Natural killer cell treated with Interleukin-12 subunit alpha and Interleukin-12 subunit beta and Interleukin-15 and Interleukin-18, amount 100 ng/mL, for 72 hours (primary cell): ENCODE measurements around the gene IFT122. TPM values are rescaled to one million over a fixed set of nuclear protein-coding genes. Genes with fewer than 3 reads are reported as not detected.
"Not testable (repeated sequence)": the region's sequence is repeated elsewhere in the genome, so short reads cannot be mapped to it uniquely, and the experiment has no call there.

Source experiments
- ATAC-seq, 2 donors: fragments of 150-1000 bp; cut with Tn5 transposase in 1 of 2; sonication (Bioruptor Pico), chemical (Tn5 transposase) in 1 of 2; 2 replicates each; pipeline ENCODE4 v1.10.0; 2021
- DNase-seq: peaks from one replicate; pipeline ENCODE4 v3.0.0; 2022; ENCODE audit warnings: low spot score
- H3K27ac Mint-ChIP-seq, 2 donors: 1 replicate in 1 of 2; 2 replicates in 1 of 2; pipeline ENCODE4 v1.8.0; 2022; ENCODE audit warnings: mixed read lengths in 2 of 2, mild to moderate bottlenecking in 1 of 2, moderate library complexity in 1 of 2
- H3K27me3 Mint-ChIP-seq, 2 donors: 1 replicate in 1 of 2; 2 replicates in 1 of 2; pipeline ENCODE4 v1.8.0; 2022; ENCODE audit warnings: mixed read lengths in 2 of 2
- H3K36me3 Mint-ChIP-seq: one replicate; pipeline ENCODE4 v1.8.0; 2022; ENCODE audit warnings: mixed read lengths
- H3K4me1 Mint-ChIP-seq, 2 donors: 1 replicate in 1 of 2; 2 replicates in 1 of 2; pipeline ENCODE4 v1.8.0; 2022; ENCODE audit warnings: low read depth in 2 of 2, mixed read lengths in 2 of 2, mild to moderate bottlenecking in 1 of 2
- H3K4me3 Mint-ChIP-seq: one replicate; pipeline ENCODE4 v1.8.0; 2022; ENCODE audit warnings: mixed read lengths
- H3K9me3 Mint-ChIP-seq: 2 replicates; pipeline ENCODE4 v1.8.0; 2022; ENCODE audit warnings: mixed read lengths
- total RNA-seq, 2 donors: library from RNA; stranded (reverse); gene quantifications; one replicate each; pipeline ENCODE4 v1.2.3, GENCODE V29; 2022

Gene IFT122
- total RNA-seq, 2 donors from 2014 or later = 13.1 to 27.4 TPM

DNA sequence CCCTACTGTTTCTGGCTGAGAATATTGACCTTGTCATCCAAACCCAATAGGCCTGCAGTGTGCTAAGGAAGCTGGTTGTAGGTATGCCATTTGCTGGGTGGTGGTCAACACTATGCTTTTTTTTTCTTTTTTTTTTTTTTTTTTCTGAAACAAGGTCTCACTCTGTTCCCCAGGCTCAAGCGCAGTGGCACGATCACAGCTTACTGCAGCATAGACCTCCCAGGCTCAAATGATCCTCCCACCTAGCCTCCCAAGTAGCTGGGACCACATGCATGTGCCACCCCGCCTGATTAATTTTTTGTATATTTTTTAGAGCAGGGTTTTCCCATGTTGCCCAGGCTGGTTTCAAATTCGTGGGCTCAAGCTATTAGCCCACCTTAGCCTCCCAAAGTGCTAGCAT, 52.7 kb downstream of the IFT122 start:
- Mint-ChIP-seq H3K4me3 (no peak overlapping the region), H3K27ac (no peak overlapping the region), H3K36me3 (no peaks in the 10 kb centered on the region), H3K9me3 (no peaks in the 10 kb centered on the region), H3K4me1 (peaks cover 0 to 3% of the 10 kb centered on the region in 2 donors), H3K27me3 (no peaks in the 10 kb centered on the region)
- ATAC-seq (no peak), DNase-seq (no peak)

DNA sequence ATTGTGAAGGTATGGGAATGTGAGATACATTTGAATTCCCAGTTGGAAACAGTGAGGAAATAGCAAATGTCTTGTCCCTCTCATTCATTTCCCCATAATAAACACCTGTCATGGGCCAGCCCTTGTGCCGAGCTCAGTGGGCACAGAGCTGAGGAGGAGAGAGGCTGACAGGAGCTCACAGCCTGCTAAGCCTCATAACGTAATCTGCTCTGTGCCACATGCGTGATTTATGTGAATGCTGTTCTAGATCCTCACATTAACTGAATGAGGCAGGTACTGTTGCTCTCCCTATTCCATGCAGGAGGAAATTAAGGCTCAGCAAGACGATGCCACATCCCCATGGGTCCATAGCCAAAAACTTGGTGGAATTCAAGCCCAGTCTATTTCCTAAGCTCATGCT, 53.2 kb downstream of the IFT122 start:
- DNase-seq = no peak

DNA sequence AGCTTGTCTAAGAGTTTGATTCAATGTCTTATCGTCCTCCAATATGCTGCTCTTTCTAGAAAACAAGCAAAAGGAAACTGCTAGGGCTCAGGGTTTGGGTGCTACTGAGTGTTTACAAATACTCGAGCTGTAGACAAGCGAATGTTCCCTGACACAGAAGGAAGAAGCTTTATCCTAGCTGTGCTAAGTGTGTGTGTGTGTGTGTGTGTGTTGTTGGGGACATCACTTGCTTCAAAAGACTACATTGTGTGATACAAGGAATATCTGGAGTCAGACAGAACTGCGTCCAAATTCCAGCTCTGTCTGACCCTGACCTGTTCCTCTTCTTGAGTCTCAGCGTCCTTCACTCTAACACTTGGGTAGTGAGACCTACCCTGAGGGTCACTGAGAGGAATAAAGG, 54.5 kb downstream of the IFT122 start:
- H3K4me3 Mint-ChIP-seq = not testable (repeated sequence)

More for the DNA sequence above, 53.2 kb downstream of the IFT122 start:
- H3K36me3 Mint-ChIP-seq = no peaks in the 10 kb centered on the region
- no peak overlapping the region for H3K27ac Mint-ChIP-seq
- H3K4me1 Mint-ChIP-seq = peaks cover 0 to 3% of the 10 kb centered on the region in 2 donors
- no peak overlapping the region for H3K4me3 Mint-ChIP-seq
- ATAC-seq = no peak
- no peaks in the 10 kb centered on the region for H3K9me3 Mint-ChIP-seq
- H3K27me3 Mint-ChIP-seq = no peaks in the 10 kb centered on the region

DNA sequence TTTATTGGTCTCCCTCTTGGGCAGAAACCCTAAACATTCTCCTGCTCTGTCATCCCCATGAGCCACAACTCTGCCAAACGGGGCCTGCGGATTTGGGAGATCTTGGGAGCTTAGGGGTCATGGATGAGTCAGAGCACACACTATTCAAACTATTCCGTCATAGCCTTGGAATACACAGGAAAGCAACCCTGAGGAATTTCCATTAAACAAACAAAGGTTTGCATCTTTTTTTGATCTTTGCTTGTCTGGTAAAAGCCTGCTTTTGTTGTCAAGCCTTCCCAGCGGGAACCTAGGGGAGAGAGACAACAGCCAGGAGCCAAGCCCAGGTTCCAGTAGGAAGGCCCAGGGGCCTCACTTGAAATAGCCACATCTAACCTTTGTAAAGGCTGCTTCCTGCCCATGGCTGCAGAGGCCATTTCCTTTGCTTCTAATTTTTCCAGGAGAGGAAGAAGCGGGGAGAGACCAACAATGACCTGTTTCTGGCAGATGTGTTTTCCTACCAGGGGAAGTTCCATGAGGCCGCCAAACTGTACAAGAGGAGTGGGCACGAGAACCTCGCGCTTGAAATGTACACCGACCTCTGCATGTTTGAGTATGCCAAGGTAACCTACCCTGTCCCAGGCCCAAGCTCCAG, 55.1 kb downstream of the IFT122 start:
- not testable (repeated sequence) for H3K27me3 Mint-ChIP-seq, H3K9me3 Mint-ChIP-seq, H3K27ac Mint-ChIP-seq, ATAC-seq, H3K36me3 Mint-ChIP-seq, DNase-seq, H3K4me1 Mint-ChIP-seq, H3K4me3 Mint-ChIP-seq

More for the DNA sequence above, 54.5 kb downstream of the IFT122 start:
- not testable (repeated sequence) for ATAC-seq, H3K36me3 Mint-ChIP-seq, H3K27ac Mint-ChIP-seq, H3K9me3 Mint-ChIP-seq, H3K4me1 Mint-ChIP-seq, DNase-seq, H3K27me3 Mint-ChIP-seq

DNA sequence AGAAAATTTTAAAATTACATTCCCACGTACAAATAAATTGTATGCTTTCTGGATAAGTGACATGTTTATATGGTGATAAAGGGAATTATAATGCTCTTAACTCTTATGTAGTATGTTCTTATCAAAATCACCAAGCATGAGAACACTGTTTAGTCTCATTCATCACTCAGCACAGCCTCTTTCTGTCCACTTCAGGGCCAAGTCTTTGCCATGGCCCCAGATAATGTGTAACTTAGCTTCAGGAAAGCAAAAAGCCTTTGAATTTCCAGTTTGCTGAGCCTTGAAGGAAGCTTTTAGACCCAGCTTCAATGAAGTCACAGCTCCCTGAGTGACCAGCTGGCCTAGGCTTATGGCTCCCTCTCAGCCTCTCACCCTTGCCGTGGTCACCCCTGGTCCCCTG, 57.9 kb downstream of the IFT122 start:
- H3K27me3 Mint-ChIP-seq, DNase-seq, H3K9me3 Mint-ChIP-seq, H3K4me3 Mint-ChIP-seq, H3K27ac Mint-ChIP-seq, H3K4me1 Mint-ChIP-seq, ATAC-seq, H3K36me3 Mint-ChIP-seq: not testable (repeated sequence)

DNA sequence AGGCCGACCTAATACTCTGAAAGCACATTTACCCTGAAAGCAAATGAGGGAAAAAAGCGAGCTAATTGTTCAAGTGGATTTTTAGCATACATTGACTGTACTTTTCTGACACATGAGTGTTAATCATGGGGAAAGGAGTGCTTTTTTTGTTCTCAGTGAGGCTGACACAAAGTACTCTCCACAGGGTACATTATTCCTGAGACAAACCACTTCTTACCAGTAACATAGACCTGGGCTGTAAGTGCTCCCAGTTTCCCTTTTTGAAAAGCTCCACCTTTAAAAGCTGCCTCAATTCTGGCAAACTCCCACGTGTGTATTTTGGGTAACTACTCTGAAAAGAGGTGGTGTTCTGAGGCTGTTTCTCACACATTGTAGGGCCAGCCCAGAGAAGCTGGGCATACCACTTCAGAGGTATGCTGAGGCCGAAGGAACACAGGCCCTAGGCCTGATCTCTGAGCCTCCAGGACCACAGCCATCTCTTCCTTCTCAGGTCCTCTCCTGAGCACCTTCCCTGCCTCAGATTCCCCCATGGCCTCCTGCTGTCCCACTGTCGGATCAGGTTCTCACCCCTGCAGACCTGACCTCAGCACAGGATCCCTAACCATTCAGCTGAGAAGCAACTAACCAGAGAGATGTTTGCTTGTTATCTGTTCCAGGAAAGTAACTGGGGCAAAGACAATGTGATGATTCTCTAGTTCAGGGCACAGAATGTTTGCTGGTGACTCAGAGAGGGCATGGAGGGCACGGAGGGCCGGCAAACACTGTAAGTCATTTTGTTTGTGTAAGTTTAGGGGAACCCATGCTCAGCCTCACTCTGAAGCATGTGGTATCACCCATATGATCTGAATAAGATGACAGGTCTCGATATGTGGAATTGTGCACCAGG, 58.8 kb downstream of the IFT122 start:
- not testable (repeated sequence) for H3K9me3 Mint-ChIP-seq, DNase-seq, H3K27ac Mint-ChIP-seq, H3K36me3 Mint-ChIP-seq, H3K27me3 Mint-ChIP-seq, H3K4me1 Mint-ChIP-seq, ATAC-seq, H3K4me3 Mint-ChIP-seq

DNA sequence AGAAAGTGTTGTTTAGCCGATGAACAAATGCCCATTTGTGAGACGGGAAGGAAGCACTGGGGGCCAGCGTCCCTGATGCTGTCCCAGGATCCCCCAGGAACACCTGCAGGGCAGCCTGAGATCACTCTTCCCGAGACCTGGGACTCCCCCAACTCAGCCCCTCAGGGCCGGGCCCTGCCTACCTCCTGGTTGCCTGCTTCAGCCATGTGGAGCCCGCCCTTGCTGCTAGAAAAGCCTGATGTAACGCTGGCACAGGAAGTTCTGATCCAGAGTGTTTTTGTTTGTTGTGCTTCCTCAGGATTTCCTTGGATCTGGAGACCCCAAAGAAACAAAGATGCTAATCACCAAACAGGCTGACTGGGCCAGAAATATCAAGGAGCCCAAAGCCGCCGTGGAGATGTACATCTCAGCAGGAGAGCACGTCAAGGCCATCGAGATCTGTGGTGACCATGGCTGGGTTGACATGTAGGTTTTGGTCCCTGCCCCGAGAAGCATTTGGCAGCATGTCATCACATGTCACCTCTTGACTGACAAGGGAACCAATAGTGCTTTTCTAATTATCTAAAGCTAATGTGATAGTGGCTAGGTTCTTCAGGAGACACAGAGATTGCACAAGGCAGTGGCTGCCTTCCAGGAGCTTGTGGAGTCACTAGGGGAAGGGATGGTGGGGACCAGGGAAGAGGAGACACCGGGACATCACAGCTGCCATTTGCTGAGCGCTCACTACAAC, 59.7 kb downstream of the IFT122 start:
- H3K4me3 Mint-ChIP-seq, H3K4me1 Mint-ChIP-seq, H3K9me3 Mint-ChIP-seq, H3K27me3 Mint-ChIP-seq, ATAC-seq, H3K27ac Mint-ChIP-seq, H3K36me3 Mint-ChIP-seq, DNase-seq: not testable (repeated sequence)

DNA sequence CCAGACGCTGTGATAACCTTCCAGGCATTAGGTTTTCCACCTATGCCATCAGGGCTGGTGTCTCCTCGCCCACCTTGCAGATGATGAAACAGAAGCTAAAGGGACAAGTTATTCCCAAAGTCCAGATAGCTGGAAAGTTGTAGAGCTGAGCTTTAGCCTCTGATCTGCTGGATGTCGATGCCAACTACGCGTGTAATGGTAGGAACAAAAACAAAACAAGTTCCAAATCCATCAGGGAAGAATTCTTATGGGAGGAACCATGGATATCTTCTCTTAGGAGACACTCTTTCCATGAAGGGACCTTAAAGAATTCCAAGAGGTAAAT, 60.3 kb downstream of the IFT122 start:
- no peak for ATAC-seq

DNA sequence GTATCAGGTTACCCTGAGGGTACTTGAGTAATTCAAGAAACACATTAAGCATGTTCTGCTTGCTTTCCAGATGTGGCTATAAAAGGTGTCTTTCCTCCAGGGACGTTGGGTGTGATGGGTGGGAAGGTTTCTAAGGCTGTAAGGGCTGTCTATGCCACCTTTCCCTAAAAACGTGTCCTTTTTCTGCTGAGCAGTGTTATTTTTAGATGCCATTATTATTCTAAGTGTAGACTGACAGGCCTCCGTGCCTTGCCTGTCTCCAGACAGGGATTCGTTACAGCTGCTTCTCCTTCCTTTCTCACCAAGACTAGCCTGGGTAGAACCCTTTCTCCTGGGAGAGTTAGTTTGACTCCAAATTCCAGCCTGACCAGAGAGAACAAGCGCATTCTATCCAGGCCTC, 61.6 kb downstream of the IFT122 start:
- peaks cover 0 to 8% of the 10 kb centered on the region in 2 donors for H3K4me1 Mint-ChIP-seq
- peaks cover 0 to 5% of the 10 kb centered on the region in 2 donors for H3K27me3 Mint-ChIP-seq
- no peak overlapping the region for H3K4me3 Mint-ChIP-seq
- no peaks in the 10 kb centered on the region for H3K36me3 Mint-ChIP-seq
- no peak overlapping the region for H3K27ac Mint-ChIP-seq
- no peak for ATAC-seq
- no peaks in the 10 kb centered on the region for H3K9me3 Mint-ChIP-seq
- DNase-seq = no peak

More for the DNA sequence above, 60.3 kb downstream of the IFT122 start:
- peaks cover 0 to 8% of the 10 kb centered on the region in 2 donors for H3K4me1 Mint-ChIP-seq
- DNase-seq = no peak
- H3K4me3 Mint-ChIP-seq = no peak overlapping the region
- no peaks in the 10 kb centered on the region for H3K36me3 Mint-ChIP-seq
- no peak overlapping the region for H3K27ac Mint-ChIP-seq
- H3K9me3 Mint-ChIP-seq = no peaks in the 10 kb centered on the region
- peaks cover 0 to 5% of the 10 kb centered on the region in 2 donors for H3K27me3 Mint-ChIP-seq

DNA sequence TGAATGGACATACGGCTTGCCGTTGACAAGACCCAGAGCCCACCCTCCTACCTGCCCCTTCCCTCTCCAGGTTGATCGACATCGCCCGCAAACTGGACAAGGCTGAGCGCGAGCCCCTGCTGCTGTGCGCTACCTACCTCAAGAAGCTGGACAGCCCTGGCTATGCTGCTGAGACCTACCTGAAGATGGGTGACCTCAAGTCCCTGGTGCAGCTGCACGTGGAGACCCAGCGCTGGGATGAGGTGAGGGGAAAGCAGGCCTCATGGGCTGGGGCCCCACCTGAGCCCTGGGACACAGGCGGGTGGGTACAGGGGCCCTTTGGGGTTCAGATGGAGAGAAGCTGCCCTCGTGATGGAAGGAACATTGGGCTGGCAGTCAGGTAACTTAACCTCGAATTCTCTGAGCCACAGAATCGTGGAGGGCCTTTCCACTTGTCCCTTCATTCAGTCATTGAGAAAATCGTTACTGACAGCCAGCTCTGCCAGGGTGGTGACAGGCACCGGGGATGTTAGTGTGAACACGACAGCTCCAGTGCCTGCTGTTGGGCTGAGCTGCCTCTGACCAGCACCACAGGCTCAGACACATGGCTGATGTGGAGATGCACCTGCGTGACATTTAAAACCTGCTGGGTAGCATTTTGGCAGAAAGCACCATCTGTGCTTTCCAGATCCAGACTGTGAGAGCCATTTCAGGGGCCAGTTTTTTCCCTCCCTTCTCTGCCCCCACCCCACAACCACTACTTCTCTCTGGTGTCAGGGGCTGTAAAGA, 62.8 kb downstream of the IFT122 start:
- no peak for ATAC-seq
- H3K36me3 Mint-ChIP-seq = no peaks in the 10 kb centered on the region

DNA sequence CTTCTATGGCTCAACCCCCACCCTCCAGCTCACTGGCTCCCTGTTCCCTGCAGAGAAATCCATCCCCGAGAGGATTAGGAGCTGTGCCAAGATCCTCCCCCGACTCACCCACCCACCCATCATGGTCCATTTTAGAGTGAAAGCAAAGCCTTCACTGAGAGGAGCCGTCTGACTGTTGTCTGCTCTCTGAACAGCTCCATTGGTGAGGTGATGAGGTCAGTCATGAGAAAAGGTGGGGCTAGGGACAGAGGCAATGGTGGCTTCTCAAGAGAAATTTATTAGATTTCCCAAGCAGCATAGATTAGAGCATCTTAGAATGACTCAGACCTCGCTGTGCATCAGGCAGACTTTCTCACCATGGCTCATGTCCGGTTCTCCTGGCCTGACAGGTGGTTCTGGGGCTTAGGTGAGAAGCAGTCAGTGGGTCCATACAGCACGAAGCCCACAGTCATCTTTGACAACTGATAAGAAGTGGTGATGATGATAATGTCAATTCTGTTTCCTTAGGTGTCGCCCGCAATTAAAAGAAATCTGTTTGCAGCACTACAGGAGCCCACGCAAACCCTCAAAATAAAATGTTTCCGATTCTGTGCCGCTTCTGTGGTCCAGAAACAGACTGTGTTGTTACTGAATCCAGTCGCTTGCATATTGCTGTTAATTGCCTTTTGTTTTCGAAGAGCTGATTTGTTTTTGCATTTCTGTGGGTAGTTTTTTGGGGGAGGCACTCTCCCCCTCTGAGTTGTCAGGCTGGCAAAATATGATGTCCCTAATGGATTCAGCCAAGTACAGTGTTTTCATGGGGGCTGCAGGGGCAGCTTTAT, 63.7 kb downstream of the IFT122 start:
- no peak for DNase-seq
- Mint-ChIP-seq H3K36me3 (no peaks in the 10 kb centered on the region), H3K27me3 (peaks cover 0 to 5% of the 10 kb centered on the region in 2 donors), H3K4me3 (no peak overlapping the region), H3K9me3 (no peaks in the 10 kb centered on the region), H3K27ac (peak overlapping the region in 1 of 2 donors; percentile 50), H3K4me1 (peaks cover 0 to 10% of the 10 kb centered on the region in 2 donors)
- ATAC-seq = peak; percentile 28 to 59

More for the DNA sequence above, 62.8 kb downstream of the IFT122 start:
- H3K4me3 Mint-ChIP-seq = no peak overlapping the region
- no peak for DNase-seq
- H3K4me1 Mint-ChIP-seq = peaks cover 0 to 8% of the 10 kb centered on the region in 2 donors
- no peaks in the 10 kb centered on the region for H3K9me3 Mint-ChIP-seq
- no peak overlapping the region for H3K27ac Mint-ChIP-seq
- peaks cover 0 to 5% of the 10 kb centered on the region in 2 donors for H3K27me3 Mint-ChIP-seq

DNA sequence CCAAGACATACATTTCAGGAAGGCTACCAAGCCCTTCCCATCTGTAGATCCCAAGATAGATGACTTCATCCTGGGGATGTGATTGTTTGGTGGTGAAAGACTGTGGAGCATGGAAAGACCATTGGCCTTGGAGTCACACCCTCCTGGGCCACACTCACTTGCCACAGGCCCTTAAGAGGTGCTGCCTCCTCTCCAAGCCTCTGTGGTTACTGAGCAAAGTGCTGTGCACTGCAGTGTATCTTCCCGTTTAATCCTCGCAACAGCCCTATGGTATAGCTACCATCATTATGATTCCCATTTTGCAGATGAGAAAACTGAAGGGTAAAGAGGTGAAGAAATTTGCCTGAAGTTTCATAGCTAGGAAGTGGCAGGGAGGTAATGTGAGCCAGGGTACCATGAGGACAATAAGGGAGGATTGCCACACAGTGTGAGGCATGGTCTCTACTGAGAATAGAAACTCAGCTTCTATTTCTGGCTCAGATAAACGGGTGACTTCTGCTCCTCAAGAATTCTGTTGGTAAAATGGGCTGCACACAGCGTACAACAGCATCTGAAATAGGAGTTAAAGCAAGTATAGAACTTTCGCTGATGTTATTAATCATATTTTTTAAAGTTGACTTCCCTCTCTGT, 64.6 kb downstream of the IFT122 start:
- H3K4me3 Mint-ChIP-seq = no peak overlapping the region

More for the DNA sequence above, 64.6 kb downstream of the IFT122 start:
- no peaks in the 10 kb centered on the region for H3K36me3 Mint-ChIP-seq
- H3K9me3 Mint-ChIP-seq = no peaks in the 10 kb centered on the region
- no peak for ATAC-seq
- no peak for DNase-seq
- H3K27me3 Mint-ChIP-seq = peaks cover 0 to 5% of the 10 kb centered on the region in 2 donors
- no peak overlapping the region for H3K27ac Mint-ChIP-seq
- H3K4me1 Mint-ChIP-seq = peaks cover 0 to 10% of the 10 kb centered on the region in 2 donors
